OCI-LY1 (cell line): ENCODE results near the gene KCNIP4.

Experiments used
- H2AFZ ChIP-seq: fragments of 200-600 bp; sonication (generic), shearing (Covaris generic); 2 replicates; pipeline ENCODE4 v1.6.0; 2014; ENCODE audit warnings: antibody characterized with exemption, mild to moderate bottlenecking, low read length
- H3F3A ChIP-seq: fragments of 200-600 bp; sonication (generic), shearing (Covaris generic); 2 replicates; pipeline ENCODE4 v1.6.0; 2014; ENCODE audit warnings: mild to moderate bottlenecking, antibody characterized with exemption, low read length, moderate library complexity; ENCODE audit not compliant: insufficient read depth
- H3K27ac ChIP-seq: fragments of 200-600 bp; sonication (generic); 2 replicates; pipeline ENCODE4 v1.5.1; 2014; ENCODE audit warnings: low read length, mixed run types, mild to moderate bottlenecking, low read depth; ENCODE audit not compliant: poor library complexity, severe bottlenecking
- H3K27me3 ChIP-seq: fragments of 200-600 bp; sonication (generic); 2 replicates; pipeline ENCODE4 v1.6.0; 2014; ENCODE audit warnings: antibody characterized with exemption, mild to moderate bottlenecking, low read length, moderate library complexity; ENCODE audit not compliant: insufficient read depth
- H3K36me3 ChIP-seq: fragments of 200-600 bp; sonication (generic); 2 replicates; pipeline ENCODE4 v1.6.1; 2014; ENCODE audit warnings: mild to moderate bottlenecking, antibody characterized with exemption, low read length, moderate library complexity, mixed read lengths; ENCODE audit not compliant: insufficient read depth
- H3K4me1 ChIP-seq: fragments of 200-600 bp; sonication (generic); 2 replicates; pipeline ENCODE4 v1.5.1; 2014; ENCODE audit warnings: mild to moderate bottlenecking, low read length, moderate library complexity; ENCODE audit not compliant: insufficient read depth, severe bottlenecking
- H3K4me2 ChIP-seq: fragments of 200-600 bp; sonication (generic), shearing (Covaris generic); 2 replicates; pipeline ENCODE4 v1.6.1; 2014; ENCODE audit warnings: low read length
- H3K4me3 ChIP-seq: fragments of 200-600 bp; sonication (generic); 2 replicates; pipeline ENCODE4 v1.5.1; 2014; ENCODE audit warnings: low read length, low read depth, mild to moderate bottlenecking, mixed read lengths; ENCODE audit not compliant: poor library complexity, severe bottlenecking
- H3K79me2 ChIP-seq: fragments of 200-600 bp; shearing (Covaris generic); 2 replicates; pipeline ENCODE4 v1.6.1; 2016; ENCODE audit warnings: mixed run types, low read length, mixed read lengths; ENCODE audit not compliant: insufficient read depth
- H3K9ac ChIP-seq: fragments of 200-600 bp; sonication (generic), shearing (Covaris generic); 2 replicates; pipeline ENCODE4 v1.6.1; 2014; ENCODE audit warnings: mild to moderate bottlenecking, low read length, mixed read lengths
- H3K9me2 ChIP-seq: fragments of 200-600 bp; sonication (generic), shearing (Covaris generic); 2 replicates; pipeline ENCODE4 v1.6.1; 2014; ENCODE audit warnings: low read depth, mild to moderate bottlenecking, low read length, mixed read lengths
- H3K9me3 ChIP-seq: fragments of 200-600 bp; shearing (Covaris generic); 2 replicates; pipeline ENCODE4 v1.6.1; 2014; ENCODE audit warnings: low read length, mixed read lengths
- H4K20me1 ChIP-seq: fragments of 200-600 bp; sonication (generic), shearing (Covaris generic); 2 replicates; pipeline ENCODE4 v1.6.0; 2016; ENCODE audit warnings: mild to moderate bottlenecking, low read length; ENCODE audit not compliant: insufficient read depth
- EZH2 ChIP-seq: fragments of 200-600 bp; sonication (generic), shearing (Covaris generic); IDR thresholded peaks from 2 replicates; pipeline ENCODE4 v1.8.0; 2017; ENCODE audit warnings: borderline replicate concordance, mixed run types, mild to moderate bottlenecking, antibody characterized with exemption, low read length, moderate library complexity, mixed read lengths
- TF ChIP-seq, protein P1 (sequence below): fragments of 200-600 bp; sonication (generic), shearing (Covaris generic); IDR thresholded peaks from 2 replicates; pipeline ENCODE4 v1.5.1; 2017; ENCODE audit warnings: mild to moderate bottlenecking, antibody characterized with exemption, low read length, moderate library complexity, mixed read lengths

KCNIP4 gene

DNA sequence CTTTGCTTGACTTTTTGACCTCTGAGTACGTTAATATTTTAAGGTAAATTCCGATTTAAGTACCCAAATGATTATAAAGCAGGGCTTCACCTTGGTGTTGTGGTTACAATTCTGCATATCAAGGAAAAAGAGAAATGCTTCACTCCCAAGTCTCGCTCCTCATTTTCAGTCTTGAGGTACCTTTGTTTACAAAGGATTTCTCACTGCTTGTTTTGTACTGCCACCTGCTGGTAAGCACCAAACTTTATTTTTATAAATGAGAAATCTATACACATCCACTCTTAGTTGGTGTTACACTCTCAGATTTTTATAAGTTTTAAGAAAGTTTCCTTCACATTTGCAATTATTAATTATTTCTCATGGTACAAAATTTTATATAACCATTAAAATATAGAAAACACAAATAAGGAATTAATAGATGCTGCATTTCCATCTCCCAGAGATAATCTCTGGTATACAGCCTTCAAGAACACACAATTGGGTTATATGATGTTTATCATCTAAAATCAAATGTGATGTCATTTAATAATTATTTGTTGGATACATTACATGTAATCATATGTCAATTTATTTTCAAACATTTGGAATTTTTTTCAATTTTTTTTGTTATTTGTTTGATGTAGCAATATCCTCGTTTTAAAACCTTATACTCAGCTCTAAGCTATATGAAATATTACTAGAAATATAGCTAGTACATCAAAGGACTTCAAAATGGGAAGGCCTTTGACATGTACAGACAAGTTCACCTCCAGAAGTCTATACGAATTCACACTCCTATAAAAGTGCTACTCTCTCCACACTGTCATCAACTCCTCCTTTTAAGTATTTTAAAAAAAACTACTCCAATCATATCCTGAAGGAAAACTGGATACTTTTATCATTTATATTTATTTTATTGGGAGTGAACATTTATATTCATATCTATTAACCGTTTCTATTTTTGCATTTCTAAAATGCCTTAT lies 179.9 kb downstream of the KCNIP4 start:
- Histone ChIP-seq H3K4me2 (no peak overlapping the region), H3K9me2 (no peaks in the 10 kb centered on the region), H4K20me1 (no peaks in the 10 kb centered on the region), H3F3A (no peaks in the 10 kb centered on the region), H3K27ac (no peak overlapping the region), H3K9me3 (no peaks in the 10 kb centered on the region), H3K4me3 (no peak overlapping the region), H3K79me2 (no peaks in the 10 kb centered on the region), H3K9ac (no peak overlapping the region), H3K4me1 (no peaks in the 10 kb centered on the region), H3K36me3 (no peaks in the 10 kb centered on the region), H3K27me3 (no peaks in the 10 kb centered on the region), H2AFZ (no peak overlapping the region)
- TF ChIP-seq, protein P1, sequence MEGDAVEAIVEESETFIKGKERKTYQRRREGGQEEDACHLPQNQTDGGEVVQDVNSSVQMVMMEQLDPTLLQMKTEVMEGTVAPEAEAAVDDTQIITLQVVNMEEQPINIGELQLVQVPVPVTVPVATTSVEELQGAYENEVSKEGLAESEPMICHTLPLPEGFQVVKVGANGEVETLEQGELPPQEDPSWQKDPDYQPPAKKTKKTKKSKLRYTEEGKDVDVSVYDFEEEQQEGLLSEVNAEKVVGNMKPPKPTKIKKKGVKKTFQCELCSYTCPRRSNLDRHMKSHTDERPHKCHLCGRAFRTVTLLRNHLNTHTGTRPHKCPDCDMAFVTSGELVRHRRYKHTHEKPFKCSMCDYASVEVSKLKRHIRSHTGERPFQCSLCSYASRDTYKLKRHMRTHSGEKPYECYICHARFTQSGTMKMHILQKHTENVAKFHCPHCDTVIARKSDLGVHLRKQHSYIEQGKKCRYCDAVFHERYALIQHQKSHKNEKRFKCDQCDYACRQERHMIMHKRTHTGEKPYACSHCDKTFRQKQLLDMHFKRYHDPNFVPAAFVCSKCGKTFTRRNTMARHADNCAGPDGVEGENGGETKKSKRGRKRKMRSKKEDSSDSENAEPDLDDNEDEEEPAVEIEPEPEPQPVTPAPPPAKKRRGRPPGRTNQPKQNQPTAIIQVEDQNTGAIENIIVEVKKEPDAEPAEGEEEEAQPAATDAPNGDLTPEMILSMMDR = peak; percentile 42; the same call in 1 of the 2 replicates
- no peak for TF ChIP-seq EZH2

DNA sequence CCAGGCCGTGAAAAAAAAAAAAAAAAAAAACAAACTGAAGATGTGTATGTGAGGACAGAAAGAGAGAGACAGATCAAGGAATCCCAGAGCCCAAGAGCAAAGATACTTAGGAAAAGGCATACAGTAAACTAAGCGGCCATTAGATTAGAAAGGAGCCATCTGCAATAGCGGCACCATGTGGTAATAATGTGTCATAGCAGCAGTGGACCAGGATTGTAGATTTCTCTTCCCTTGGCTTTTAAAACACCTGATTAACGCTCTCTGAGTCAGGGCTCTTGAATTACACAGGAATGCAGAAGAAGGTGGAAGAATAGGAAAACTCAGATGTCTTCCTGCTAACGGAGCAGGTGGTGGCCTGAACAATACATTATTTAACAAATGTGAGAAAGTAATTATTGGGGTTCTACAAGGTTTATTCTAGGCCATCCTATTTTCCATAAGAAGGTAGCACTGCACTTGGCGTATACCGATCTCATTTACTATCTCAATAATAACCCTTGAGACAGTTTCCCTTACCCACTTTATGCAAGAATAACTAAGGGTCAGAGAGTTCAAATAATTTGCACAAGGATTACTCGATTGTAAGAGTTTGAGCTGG lies 182.7 kb downstream of the KCNIP4 start:
- Histone ChIP-seq H3K27me3 (no peaks in the 10 kb centered on the region), H3K4me3 (no peak overlapping the region), H2AFZ (no peak overlapping the region), H3K9me2 (no peaks in the 10 kb centered on the region), H3K4me2 (no peak overlapping the region), H3F3A (no peaks in the 10 kb centered on the region), H3K9ac (no peak overlapping the region), H4K20me1 (no peaks in the 10 kb centered on the region), H3K27ac (no peak overlapping the region), H3K79me2 (no peaks in the 10 kb centered on the region), H3K36me3 (no peaks in the 10 kb centered on the region), H3K4me1 (no peaks in the 10 kb centered on the region), H3K9me3 (no peaks in the 10 kb centered on the region)
- no peak for TF ChIP-seq EZH2
- TF ChIP-seq, protein P1 = peak; percentile 50

DNA sequence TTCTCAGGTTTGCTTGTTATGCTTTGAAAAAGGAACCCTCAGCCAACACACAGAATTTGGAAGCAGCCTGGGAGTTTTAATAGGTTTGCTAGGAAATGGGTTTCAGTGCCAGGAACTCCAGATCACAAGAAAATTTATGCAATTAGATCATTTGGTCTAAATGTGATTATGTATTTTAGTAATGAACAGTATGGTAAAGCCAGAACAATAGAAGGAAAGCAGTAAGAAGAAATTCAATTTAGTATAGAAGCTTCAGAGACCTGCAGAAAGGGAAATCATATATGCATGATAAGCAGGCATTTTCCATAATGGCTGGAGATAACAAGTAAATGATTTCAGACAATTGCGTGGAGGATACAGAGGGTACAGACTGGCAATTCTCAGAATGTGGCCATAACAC lies 184.7 kb downstream of the KCNIP4 start:
- no peaks in the 10 kb centered on the region for H3K79me2 ChIP-seq
- H3K36me3 ChIP-seq = no peaks in the 10 kb centered on the region
- no peaks in the 10 kb centered on the region for H3K9me2 ChIP-seq
- no peak overlapping the region for H3K9ac ChIP-seq
- H3K9me3 ChIP-seq = no peaks in the 10 kb centered on the region
- TF ChIP-seq, protein P1 = no peak
- no peak for TF ChIP-seq EZH2
- no peak overlapping the region for H3K4me2 ChIP-seq
- no peaks in the 10 kb centered on the region for H3K27me3 ChIP-seq
- H3K4me3 ChIP-seq = no peak overlapping the region
- no peak overlapping the region for H2AFZ ChIP-seq
- no peaks in the 10 kb centered on the region for H3K4me1 ChIP-seq
- no peak overlapping the region for H3K27ac ChIP-seq
- H4K20me1 ChIP-seq = no peaks in the 10 kb centered on the region
- H3F3A ChIP-seq = no peaks in the 10 kb centered on the region
